RKO (cell line): ENCODE data around the gene PCCA.
"Not testable (repeated sequence)": the region's sequence is repeated elsewhere in the genome, so short reads cannot be mapped to it uniquely, and the experiment has no call there.

ENCODE experiments used
- DNase-seq: peaks from one replicate; pipeline ENCODE4 v3.0.0-alpha.2; 2016; ENCODE audit warnings: low spot score

Gene PCCA

GRCh38 chr13:100140441-100140840 lies 51.5 kb downstream of the PCCA start:
- no peak for DNase-seq

DNA sequence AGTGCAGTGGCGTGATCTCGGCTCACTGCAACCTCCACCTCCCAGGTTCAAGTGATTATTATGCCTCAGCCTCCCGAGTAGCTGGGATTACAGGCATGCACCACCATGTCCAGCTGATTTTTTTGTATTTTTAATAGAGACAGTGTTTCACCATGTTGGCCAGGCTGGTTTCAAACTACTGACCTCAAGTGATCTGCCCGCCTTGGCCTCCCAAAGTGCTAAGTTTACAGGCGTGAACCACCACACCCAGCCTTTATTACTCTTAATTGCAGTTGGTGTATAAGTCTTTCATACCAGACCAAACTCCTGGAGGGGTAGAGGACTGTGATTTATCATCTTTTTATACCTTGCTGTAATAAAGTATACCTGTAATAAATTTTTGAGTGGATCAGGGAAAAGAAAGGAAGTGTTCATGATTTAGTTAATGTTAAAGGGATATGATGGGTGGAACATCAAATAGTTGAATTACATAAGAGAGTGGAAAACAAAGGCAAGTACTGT lies 52.6 kb downstream of the PCCA start:
- DNase-seq = not testable (repeated sequence)

DNA sequence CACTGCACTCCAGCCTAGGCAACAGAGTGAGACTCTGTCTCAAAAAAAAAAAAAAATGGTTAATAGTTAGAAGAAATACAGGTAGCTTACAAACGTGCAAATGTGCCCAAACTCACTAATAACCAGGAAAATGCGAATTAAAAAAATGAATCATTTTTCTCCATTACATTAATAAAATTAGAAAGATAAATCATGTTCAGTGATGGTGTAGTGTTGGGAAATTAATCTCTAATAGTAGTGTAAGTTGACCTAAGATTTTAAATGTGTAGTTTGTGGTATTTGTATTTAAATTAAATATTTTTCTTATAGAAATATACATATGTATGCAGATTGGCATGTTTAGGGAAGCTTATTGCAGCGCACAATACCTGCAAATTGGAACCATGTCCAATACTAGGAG lies 57.6 kb downstream of the PCCA start:
- no peak for DNase-seq

DNA sequence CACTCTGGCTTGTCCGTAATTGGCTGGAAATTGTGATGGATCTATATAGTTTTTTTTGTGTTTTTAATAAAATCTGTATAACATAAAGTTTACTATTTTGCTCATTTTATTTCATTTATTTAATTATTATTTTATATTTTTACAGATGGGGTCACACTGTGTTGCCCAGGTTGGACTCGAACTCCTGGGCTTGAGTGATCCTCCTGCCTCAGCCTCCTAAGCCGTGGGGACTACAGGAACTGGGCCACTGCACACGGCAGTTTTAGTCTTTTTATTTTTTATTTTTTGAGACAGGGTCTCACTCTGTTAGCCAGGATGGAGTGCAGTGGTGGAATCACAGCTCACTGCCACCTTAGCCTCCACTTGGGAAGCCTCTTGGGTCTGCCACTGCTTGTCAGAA lies 58.9 kb downstream of the PCCA start:
- DNase-seq = no peak

DNA sequence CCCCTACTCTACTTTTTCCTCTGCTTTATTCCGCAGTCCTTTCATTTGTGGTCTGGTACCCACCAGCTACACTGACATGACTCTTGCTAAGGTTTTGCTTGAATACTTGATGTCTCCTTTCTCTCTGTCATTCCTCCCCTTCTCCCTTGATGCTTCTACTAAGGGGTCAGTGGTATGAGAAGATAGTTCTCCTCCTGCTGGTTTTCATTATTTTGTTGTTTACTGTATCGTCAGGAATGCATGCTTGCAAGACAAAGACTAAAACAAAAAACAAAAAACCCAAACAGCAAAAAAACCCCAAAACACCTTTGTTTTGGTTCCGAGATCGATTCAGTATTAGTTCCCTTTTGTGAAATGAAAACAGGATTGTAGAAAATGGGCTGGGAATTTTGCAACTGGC lies 59.5 kb downstream of the PCCA start:
- DNase-seq = no peak

DNA sequence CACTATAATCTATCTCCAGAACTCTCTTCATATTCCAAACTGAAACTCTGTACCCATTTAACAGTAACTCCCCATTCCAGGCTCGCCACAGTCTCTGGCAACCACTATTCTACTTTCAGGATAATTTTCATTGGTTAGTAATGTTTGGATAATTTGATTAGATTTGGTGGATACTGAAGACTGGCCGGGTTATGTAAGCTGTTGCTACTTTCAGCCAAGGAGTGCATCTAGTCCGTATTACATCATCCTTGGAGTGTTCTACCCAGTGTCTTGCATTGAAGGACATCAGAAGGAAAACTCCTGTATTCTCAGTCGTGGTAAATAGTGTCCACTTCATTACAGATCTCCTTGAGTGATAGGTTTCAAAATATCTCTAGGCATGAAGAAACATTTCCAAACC lies 60.5 kb downstream of the PCCA start:
- DNase-seq = no peak

DNA sequence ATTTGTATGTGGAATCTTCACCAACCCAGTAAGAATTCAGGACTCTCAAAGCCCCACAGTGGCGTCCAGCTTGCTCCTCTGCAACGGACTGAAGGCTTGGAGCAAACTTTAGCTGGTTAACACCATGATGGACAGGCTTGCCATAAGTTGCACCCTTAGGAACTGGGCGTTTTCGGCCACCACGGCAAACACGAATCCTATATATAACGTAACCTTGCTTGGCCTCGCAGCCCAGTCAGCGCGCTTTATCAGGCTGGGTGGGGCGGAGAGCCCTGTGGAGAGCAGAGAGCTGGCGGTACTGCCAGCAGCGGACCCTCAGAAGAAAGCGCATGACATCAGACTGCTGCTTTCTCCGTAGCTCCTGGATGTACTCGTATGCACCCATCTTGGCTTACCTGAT lies 61.8 kb downstream of the PCCA start:
- DNase-seq = not testable (repeated sequence)

DNA sequence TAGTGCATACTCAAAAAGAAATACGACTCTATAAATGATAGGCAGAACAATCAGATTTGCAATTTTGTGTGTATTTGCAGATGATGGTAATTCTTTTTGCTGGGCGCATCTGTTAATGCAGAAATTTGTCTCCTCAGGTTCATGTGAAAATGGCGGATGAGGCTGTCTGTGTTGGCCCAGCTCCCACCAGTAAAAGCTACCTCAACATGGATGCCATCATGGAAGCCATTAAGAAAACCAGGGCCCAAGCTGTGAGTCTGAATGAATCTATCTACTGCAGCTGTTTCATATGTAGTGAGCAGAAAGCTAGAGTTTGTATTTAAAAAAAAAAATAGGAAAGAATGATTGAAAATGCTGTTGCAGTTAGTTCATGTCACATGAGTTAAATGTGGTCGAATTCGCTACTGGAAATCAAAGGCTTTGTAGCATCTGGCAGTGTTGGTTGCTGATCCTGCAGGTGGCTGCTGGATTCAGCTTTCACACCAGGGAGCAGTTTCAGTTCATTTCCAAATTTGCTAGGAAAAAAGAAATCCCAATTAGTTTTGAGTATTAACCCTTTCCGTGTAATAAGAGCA lies 66.0 kb downstream of the PCCA start:
- no peak for DNase-seq

DNA sequence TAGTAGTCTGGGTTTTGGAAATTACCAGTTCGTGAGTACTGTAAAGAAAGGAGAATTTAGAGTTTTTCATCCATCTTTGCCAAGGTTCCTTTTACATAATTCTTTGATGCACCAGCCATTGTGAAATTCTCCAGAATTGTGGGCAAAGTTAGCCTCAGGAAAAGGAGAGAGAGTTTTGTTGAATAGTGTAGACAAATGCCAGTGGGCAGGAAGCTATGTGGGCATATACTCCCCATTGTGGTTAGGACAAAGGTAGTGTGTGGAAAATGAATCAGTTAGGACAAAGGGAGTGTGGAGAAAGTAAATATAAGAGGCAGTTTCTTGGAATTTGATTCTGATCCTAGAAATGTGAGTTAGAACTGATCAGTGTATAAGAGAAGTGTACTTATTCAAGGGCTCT lies 67.9 kb downstream of the PCCA start:
- DNase-seq = no peak

- DNase-seq = no peak
These were observed 69.7 kb downstream of the PCCA start for GRCh38 chr13:100158569-100158968.

DNA sequence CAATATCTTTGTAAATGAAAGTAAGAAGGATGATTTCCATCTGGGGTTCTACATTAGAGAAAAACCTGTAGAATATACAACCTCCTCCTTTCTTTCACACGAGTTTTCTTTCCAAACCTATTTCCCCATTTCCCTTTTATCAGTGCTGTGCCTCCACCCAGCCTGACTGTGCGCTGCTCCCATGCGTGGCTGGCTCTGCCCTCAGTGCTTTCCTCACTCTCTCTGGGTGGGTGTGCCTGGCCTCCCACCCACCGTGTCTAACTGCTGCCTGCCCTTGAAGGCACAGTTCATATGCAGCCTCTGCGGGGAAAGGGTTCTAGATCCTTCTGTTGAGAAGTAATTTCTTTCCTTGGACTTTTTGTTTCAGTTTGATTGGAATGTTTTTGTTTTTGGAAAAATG lies 70.7 kb downstream of the PCCA start:
- no peak for DNase-seq

DNA sequence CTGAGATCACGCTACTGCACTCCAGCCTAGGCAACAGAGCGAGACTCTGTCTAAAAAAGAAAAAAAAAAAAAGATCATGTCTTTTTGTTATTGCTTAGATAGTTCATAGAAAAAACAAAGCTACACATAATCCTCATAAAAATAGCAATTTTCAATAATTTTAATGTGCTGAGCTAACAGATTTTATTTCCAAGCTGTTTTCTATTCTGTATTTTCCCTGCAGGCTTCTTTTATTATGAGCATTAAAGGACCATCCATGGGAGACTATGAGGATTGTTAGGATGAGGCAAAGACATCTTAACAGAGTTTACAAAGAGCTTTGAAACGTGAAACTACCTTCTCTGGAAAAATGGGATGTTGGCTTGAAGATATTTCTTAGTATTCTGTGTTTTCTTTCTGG lies 71.6 kb downstream of the PCCA start:
- no peak for DNase-seq

DNA sequence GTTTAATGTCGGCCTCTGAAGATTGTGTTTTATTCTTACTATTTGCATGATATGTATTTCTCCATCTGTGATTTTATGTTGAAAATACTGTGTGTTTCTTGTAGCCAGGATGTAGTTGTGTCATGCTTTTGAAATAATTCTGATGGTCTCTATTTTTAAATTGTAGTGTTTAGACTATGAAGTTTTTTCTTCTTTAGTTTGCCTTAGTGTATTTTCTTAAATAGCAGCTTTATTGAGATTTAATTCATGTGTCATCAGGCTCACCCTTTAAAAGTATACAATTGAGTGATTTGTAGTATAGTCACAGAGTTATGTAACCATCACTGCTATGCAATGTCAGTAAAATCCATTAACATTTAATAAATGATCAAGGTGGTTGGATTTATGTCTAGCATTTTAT lies 74.5 kb downstream of the PCCA start:
- no peak for DNase-seq

GRCh38 chr13:100173203-100173602 lies 84.3 kb downstream of the PCCA start:
- DNase-seq = no peak

DNA sequence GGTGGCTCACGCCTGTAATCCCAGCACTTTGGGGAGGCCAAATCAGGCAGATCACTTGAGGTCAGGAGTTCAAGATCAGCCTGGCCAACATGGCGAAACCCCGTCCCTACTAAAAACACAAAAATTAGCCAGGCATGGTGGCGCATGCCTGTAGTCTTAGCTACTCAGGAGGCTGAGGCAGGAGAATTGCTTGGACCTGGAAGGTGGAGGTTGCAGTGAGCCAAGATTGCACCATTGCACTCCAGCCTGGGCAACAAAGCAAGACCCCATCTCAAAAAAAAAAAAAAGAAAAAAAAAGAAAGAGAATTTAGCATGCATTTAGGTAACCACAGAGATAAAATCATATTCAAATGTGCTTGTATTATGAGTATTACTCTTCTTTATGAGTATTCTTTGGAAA lies 85.6 kb downstream of the PCCA start:
- DNase-seq = not testable (repeated sequence)

DNA sequence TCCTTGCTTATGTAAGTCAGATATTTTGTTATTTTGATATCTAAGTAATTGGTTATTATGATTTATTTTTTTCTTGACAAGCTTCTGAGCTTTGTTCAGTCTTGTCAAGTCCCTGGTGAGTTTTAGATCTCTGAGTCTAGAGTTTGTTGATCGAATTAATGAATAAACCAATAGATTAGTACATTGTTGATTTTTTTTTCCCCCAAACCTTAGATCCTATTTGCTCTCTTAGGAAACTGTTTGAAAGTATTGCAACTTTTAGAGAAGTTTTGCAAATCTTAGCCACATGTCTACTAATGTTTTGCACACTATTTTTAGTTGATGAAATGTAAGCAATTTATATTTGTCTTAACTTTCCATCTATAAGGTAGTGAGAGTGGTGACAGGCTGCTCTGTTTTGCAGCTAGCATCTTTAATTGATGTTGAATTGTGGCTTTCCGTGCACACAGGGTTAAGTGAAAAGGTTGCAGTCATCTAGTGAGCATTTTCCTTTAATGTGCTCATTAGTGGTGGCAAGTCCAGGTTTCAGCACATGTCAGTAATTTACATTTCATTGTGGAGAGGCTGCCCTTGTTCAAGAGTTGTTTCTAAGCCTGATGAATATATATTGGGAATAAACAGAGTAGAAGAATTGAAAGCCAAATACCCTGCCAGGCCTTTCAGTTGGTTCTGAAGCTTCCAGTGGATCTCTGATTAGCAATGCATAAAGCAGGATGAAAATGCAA lies 86.3 kb downstream of the PCCA start:
- no peak for DNase-seq

DNA sequence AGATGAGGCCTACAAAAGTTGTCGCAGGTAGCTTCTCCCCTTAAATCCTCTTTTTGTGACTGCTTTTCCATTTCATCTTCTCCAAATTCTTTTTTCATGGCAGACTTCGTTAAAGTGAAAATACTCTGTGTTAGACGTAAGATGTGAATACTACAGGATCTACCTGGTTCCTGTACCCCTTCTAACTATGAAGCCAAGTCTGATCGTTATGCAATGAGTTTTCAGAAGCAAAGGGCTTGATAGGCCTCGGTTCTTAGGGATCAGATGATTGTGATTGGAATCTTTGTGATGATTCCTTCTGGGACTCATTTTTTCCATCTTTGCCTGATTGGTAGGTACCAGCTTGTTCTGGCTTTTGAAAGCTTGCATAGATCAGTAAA lies 86.9 kb downstream of the PCCA start:
- no peak for DNase-seq

GRCh38 chr13:100176801-100177400 lies 88.0 kb downstream of the PCCA start:
- DNase-seq = no peak

DNA sequence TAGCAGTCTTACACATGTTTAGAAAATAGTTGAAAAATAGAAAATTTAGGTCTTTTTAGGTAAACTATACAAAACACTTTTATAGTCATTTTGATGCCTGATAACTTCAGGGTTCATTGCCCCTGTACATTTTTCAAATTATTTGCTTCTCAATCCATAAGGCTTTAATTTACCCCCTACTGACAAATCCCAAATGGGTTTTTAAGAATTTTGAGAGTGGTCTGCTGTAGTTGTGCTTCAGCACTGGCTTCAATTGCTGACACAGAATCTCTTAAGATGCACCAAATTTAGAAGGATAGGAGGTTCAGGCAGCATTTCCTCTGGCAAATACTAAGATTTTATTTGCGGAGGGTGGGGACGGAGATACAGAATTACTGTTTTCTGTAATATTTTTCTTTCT lies 89.4 kb downstream of the PCCA start:
- no peak for DNase-seq

DNA sequence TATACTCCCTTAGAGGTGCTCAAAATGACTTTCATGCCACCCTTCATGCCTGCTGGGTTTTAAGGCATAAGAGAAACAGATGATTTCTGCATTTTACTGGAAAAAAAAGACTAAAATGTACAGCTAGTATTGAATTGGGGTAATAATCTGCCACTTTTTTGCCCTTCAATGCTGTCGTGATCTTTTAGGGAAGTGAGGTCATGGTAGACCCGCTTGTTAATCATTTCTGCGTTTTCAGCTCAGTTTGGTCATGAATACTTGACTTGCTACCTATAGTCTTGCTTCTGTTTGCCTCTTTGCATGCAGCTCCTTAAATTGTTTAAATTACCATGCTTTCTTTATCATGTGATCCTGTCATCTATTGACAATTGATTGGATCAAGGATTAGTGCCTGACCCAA lies 90.4 kb downstream of the PCCA start:
- no peak for DNase-seq

- DNase-seq = no peak
These were observed 94.1 kb downstream of the PCCA start for GRCh38 chr13:100182900-100183490.

- DNase-seq = no peak
These were observed 95.2 kb downstream of the PCCA start for GRCh38 chr13:100184095-100184494.

GRCh38 chr13:100195568-100195967 lies 106.7 kb downstream of the PCCA start:
- DNase-seq = no peak
